BJ (cell line): ENCODE measurements around the gene SHMT1. TPM values are rescaled to one million over a fixed set of nuclear protein-coding genes. Genes with fewer than 3 reads are reported as not detected.

ENCODE experiments used
- CTCF ChIA-PET: fragments of 350-600 bp; formaldehyde crosslinking; extraction: SDS; loops from one replicate; lab custom pipeline; 2021; ENCODE audit warnings: antibody characterized with exemption, inconsistent platforms; lab: Yijun Ruan, JAX
- POLR2A ChIA-PET: fragments of 300-600 bp; sonication (Branson Sonifier 250); formaldehyde crosslinking; extraction: SDS; loops from one replicate; lab custom pipeline; 2021; ENCODE audit warnings: antibody characterized with exemption; lab: Charles Lee
- DNase-seq: peaks from one replicate; pipeline ENCODE4 v3.0.0-alpha.2; 2011; ENCODE audit warnings: low read depth
- H3K27me3 ChIP-seq: 2 replicates; pipeline ENCODE4 v1.6.0; 2011; ENCODE audit warnings: low read length; ENCODE audit not compliant: control insufficient read depth, insufficient read depth
- H3K36me3 ChIP-seq: 2 replicates; pipeline ENCODE4 v1.5.1; 2011; ENCODE audit warnings: low read length; ENCODE audit not compliant: control insufficient read depth, insufficient read depth
- H3K4me3 ChIP-seq: 2 replicates; pipeline ENCODE4 v1.5.1; 2011; ENCODE audit warnings: low read depth, mild to moderate bottlenecking, control low read depth, low read length
- CTCF ChIP-seq: IDR thresholded peaks from 2 replicates; pipeline ENCODE4 v1.5.1; 2011; ENCODE audit warnings: low read depth, mild to moderate bottlenecking, control low read depth, inconsistent platforms, low read length, moderate library complexity; ENCODE audit not compliant: insufficient read depth
- polyA plus RNA-seq: library from polyadenylated mRNA; depleted of rRNA; stranded (reverse); fragments of >200 nt; gene quantifications from 2 replicates; pipeline ENCODE4 v1.2.3, GENCODE V29; 2011

SHMT1 gene
- polyA plus RNA-seq, 1 experiment: 5.9 TPM

DNA sequence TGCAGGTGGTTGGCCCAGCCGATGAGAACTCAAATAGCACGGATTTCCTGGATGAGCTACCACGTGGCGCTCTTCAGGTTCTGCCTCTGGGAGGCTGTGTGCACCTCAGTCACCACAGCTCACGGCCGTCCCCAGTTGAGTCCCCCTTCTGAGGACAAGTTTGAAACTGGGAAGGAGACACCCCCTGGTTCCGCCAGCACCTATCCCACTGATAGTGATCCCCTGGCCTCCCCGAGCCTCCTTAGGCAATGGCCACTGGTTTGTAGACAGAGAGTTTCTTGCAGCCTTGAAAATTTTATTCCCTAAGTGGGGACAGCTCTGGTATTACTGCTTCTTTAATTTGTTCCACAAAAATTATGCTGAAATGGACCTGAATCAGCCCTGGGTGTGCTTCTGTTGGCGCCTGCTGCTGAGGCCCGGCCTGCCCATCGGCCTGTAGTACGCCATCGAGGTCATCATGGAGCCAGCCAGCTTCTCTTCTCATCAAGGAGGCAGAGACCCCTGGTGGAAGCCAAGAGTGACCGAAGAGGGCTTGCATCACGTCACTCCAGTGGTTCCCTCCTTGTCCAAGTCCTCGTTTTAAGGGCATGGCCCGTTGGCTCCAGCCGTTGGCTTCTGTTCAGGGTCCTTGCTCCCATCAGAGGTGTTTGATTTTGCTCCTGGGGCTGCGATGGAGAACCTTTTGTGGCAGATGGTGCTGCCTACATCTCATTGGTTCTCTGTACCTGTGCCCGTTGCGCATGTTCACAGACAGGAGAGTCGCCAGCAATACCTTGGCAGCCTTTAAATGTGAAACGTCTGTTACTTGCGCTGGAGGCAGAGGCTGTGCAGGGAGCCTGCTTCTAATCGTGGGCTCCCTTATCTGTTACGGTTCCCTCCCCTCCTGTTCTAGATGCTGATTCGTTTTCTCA is 39.0 kb downstream of the SHMT1 start:
- no peak for TF ChIP-seq CTCF
- Histone ChIP-seq H3K4me3 (no peak overlapping the region), H3K36me3 (peaks cover 29% of the 10 kb centered on the region), H3K27me3 (no peaks in the 10 kb centered on the region)
- no peak for DNase-seq
- ChIA-PET POLR2A (no interaction called here), CTCF (no interaction called here)

GRCh38 chr17:18323507-18324139 is 39.7 kb downstream of the SHMT1 start:
- Histone ChIP-seq H3K4me3 (no peak overlapping the region), H3K36me3 (peaks cover 28% of the 10 kb centered on the region)
- CTCF ChIA-PET: interaction anchor here (1.7 kb wide), 1 partner anchor 9 kb away, joined by 4 read pairs; no protein-coding TSS in a partner anchor

DNA sequence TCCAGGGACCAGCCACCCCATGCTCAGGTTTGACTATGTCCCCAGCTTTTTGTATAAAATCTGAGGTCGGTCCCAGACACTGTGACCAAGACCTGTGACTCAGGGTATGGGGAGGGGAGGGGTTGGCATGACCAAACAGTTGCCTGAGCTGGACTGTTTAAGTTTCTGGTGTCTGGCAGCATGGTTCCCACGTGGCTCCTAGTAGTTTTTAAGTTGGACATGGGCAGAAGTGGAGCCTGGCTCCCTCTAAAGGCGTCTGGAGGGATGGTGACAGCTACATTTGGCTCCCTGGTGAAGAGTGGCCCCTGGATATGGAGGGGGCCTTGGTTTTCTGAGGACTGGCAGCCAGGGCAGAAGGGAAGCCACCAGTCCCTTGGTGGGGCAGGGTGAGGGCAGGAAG is 40.3 kb downstream of the SHMT1 start:
- CTCF ChIA-PET: interaction anchor here (1.7 kb wide), 1 partner anchor 10 kb away, joined by 4 read pairs; no protein-coding TSS in a partner anchor
- no peak for TF ChIP-seq CTCF
- H3K36me3 ChIP-seq: peaks cover 27% of the 10 kb centered on the region
- no peaks in the 10 kb centered on the region for H3K27me3 ChIP-seq
- no peak overlapping the region for H3K4me3 ChIP-seq
- no peak for DNase-seq
- POLR2A ChIA-PET: no interaction called here

More at GRCh38 chr17:18323507-18324139, 39.7 kb downstream of the SHMT1 start:
- H3K27me3 ChIP-seq: no peaks in the 10 kb centered on the region
- no peak for DNase-seq
- TF ChIP-seq CTCF: no peak
- POLR2A ChIA-PET: no interaction called here

DNA sequence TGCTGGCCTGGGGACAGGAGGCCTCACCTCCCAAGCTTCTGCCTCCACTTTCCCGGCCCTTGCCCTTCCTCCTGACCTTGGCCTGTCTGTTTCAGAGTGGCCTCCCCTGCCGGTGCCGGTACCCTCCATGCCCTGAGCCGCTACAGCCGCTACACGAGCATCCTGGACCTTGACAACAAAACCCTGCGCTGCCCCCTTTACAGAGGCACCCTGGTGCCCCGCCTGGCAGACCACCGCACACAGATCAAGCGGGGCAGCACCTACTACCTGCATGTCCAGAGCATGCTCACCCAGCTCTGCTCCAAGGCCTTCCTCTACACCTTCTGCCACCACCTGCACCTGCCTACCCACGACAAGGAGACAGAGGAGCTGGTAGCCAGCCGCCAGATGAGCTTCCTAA is 40.8 kb downstream of the SHMT1 start:
- TF ChIP-seq CTCF: no peak
- ChIA-PET POLR2A (no interaction called here), CTCF (interaction anchor here (1.7 kb wide), 1 partner anchor 10 kb away, joined by 4 read pairs; no protein-coding TSS in a partner anchor)
- peaks cover 29% of the 10 kb centered on the region for H3K36me3 ChIP-seq
- no peak overlapping the region for H3K4me3 ChIP-seq
- no peaks in the 10 kb centered on the region for H3K27me3 ChIP-seq
- DNase-seq: no peak

DNA sequence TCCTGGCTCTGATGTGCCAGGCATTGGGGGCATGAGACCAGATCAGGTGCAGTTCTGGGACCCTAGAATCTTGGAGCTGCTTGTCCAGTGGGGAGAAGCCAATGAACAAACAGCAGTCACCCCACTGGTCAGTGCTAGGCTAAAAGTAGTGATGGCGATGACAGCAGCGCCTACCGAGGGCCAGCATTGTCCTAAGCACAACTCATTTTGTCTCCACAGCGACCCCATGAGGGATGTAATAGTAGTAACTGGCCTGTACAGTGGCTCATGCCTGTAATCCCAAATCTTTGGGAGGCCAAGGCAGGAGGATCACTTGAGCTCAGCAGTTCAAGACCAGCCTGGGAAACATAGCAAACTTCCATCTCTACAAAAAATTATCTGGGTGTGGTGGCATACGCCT is 42.0 kb downstream of the SHMT1 start:
- CTCF ChIA-PET: interaction anchor here (1.6 to 2.3 kb wide), 3 partner anchors 12 to 175 kb away, joined by 3 to 14 read pairs (median 5); no protein-coding TSS in a partner anchor
- Histone ChIP-seq H3K36me3 (peaks cover 31% of the 10 kb centered on the region), H3K27me3 (no peaks in the 10 kb centered on the region), H3K4me3 (no peak overlapping the region)
- DNase-seq: no peak
- POLR2A ChIA-PET: no interaction called here
- peak; percentile 16; the same call in 1 of the 2 replicates for TF ChIP-seq CTCF
